ENCODE results near the gene MSGN1. TPM values are rescaled to one million over a fixed set of nuclear protein-coding genes. Genes with fewer than 3 reads are reported as not detected.
A peak's percentile ranks its signal among the peaks of the same experiment; 100 is the strongest.

MSGN1 gene
- total and polyA plus RNA-seq, 2 experiments from 2014 or later = not detected

DNA sequence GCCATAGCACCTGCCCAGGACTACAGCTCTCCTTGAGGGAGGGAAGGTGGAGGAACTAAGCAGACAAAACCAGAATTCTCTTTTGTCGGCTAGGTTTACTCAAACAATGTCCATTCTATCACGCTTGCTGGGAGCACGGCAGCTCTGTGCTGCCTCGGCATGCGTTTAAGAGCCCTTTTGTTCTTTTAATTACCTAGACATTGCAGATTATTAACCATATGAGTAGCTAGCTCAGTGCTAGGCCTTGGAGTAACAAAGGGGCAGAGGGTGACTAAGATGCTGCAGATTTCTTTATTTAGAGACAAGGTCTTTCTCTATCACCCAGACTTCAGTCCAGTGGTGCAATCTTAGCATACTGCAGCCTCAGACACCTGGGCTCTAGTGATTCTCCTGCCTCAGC lies 11.1 kb downstream of the MSGN1 start:
- H3K27ac ChIP-seq = no peak overlapping the region
- peaks cover 4% of the 10 kb centered on the region for H3K4me1 ChIP-seq (ENCODE audit: low read depth)
- TF ChIP-seq, protein P1, sequence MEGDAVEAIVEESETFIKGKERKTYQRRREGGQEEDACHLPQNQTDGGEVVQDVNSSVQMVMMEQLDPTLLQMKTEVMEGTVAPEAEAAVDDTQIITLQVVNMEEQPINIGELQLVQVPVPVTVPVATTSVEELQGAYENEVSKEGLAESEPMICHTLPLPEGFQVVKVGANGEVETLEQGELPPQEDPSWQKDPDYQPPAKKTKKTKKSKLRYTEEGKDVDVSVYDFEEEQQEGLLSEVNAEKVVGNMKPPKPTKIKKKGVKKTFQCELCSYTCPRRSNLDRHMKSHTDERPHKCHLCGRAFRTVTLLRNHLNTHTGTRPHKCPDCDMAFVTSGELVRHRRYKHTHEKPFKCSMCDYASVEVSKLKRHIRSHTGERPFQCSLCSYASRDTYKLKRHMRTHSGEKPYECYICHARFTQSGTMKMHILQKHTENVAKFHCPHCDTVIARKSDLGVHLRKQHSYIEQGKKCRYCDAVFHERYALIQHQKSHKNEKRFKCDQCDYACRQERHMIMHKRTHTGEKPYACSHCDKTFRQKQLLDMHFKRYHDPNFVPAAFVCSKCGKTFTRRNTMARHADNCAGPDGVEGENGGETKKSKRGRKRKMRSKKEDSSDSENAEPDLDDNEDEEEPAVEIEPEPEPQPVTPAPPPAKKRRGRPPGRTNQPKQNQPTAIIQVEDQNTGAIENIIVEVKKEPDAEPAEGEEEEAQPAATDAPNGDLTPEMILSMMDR (IDR thresholded peaks at IDR 0.05; ENCODE audit: low read depth, low read length) = no peak
- no peak for DNase-seq (ENCODE audit: low read depth in 1 of 2, low spot score in 1 of 2)
- no peaks in the 10 kb centered on the region for H3K36me3 ChIP-seq
- no peaks in the 10 kb centered on the region for H3K9me3 ChIP-seq (ENCODE audit: low read depth)
- peaks cover 19% of the 10 kb centered on the region for H3K27me3 ChIP-seq
- no peak overlapping the region for H3K4me3 ChIP-seq

DNA sequence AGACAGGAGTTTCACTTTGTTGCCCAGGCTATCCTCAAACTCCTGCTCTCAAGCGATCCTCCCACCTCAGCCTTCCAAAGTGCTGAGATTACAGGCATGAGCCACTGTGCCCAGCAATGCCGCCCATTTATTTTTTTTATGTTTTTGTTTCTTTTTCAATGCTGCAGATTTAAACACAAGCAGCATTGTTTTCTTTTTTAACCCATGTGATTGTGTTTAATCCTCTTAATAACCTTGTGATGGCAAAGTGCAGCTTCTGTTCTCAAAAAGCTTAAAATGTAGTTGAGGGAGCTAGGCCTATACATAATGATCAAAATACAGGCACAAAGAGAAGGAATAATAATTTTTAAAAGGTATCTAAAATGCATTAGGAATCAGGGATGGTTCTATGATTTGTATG lies 11.5 kb downstream of the MSGN1 start:
- Histone ChIP-seq H3K27me3 (peaks cover 19% of the 10 kb centered on the region), H3K27ac (no peak overlapping the region), H3K9me3 (ENCODE audit: low read depth) (no peaks in the 10 kb centered on the region), H3K4me3 (no peak overlapping the region), H3K36me3 (no peaks in the 10 kb centered on the region), H3K4me1 (ENCODE audit: low read depth) (no peaks in the 10 kb centered on the region)
- TF ChIP-seq, protein P1 (IDR thresholded peaks at IDR 0.05; ENCODE audit: low read depth, low read length) = no peak
- DNase-seq (ENCODE audit: low read depth in 1 of 2, low spot score in 1 of 2) = no peak

DNA sequence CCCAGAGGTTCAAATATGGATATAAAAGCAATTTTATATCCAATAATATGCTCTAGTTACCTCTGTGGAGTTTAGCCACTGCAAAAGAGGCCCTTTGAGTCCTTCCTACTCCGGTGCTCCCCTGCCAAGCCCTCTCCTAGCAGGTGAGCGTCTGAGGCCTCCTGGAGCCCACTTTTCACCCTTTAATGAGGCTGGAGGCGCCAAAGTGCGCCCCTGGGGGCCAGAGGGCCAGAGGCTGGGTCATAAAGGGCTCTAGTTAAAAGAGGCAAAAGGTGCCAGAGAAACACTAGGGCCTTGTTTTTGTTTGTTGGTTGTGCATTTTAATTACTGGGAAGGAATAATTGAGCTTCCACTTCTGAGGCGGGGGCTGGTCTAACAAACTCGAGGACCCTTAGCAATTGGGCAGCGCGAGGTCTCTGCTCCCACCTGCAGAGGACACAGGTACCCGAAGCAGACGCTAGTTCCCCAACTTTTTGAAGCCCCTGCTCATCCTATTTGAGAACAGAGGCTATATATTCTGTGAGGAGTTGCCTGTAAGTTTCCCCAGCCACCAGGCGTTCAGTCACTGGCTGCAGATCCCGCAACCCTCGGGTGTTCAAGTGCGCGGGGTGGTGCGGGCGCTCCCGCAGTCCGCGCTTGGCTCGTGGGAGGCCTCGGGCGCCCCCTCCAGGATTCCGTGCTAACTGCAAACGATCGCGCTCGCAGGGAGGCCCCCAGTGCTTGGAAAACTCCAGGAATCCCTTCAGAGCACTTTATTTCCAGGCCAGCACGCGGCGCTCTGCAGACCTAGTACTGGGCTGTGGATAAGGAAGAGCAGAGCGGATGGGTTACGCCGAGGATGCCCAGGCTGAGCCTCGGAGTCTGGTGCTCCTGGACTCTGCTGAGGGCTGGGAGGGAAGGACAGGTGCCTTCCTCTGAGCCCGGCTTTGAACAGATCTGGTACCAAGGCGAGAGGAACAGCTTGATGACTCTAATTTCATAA lies 14.1 kb downstream of the MSGN1 start:
- Histone ChIP-seq H3K4me3 (no peak overlapping the region), H3K4me1 (ENCODE audit: low read depth) (no peaks in the 10 kb centered on the region), H3K27ac (no peak overlapping the region), H3K36me3 (no peaks in the 10 kb centered on the region), H3K9me3 (ENCODE audit: low read depth) (no peaks in the 10 kb centered on the region), H3K27me3 (peaks cover 19% of the 10 kb centered on the region)
- TF ChIP-seq, protein P1 (IDR thresholded peaks at IDR 0.05; ENCODE audit: low read depth, low read length) = peak; percentile 99
- DNase-seq (ENCODE audit: low read depth in 1 of 2, low spot score in 1 of 2) = peak; percentile 87 to 91

DNA sequence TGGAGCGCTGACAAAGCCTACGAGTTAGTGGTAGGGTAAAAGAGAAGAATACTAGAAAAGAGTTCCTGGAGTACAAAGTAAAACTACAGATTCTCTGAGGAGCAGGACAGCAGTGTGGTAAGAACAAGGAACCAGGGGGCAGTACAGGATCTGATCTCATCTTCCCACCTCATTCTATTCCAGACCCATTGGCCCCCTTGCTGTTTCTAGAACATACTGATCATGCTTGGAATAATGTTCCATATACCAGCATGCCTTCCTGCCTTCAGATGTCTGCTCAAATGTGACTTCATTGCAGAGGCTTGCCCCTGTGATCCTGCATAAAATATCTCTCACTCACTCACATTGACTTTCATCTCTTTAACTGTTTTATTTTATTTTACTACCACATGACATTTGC lies 19.3 kb downstream of the MSGN1 start:
- Histone ChIP-seq H3K36me3 (no peaks in the 10 kb centered on the region), H3K4me1 (ENCODE audit: low read depth) (no peaks in the 10 kb centered on the region), H3K27me3 (peaks cover 4% of the 10 kb centered on the region), H3K4me3 (no peak overlapping the region), H3K9me3 (ENCODE audit: low read depth) (no peaks in the 10 kb centered on the region), H3K27ac (no peak overlapping the region)
- no peak for DNase-seq (ENCODE audit: low read depth in 1 of 2, low spot score in 1 of 2)
- TF ChIP-seq, protein P1 (IDR thresholded peaks at IDR 0.05; ENCODE audit: low read depth, low read length) = no peak

DNA sequence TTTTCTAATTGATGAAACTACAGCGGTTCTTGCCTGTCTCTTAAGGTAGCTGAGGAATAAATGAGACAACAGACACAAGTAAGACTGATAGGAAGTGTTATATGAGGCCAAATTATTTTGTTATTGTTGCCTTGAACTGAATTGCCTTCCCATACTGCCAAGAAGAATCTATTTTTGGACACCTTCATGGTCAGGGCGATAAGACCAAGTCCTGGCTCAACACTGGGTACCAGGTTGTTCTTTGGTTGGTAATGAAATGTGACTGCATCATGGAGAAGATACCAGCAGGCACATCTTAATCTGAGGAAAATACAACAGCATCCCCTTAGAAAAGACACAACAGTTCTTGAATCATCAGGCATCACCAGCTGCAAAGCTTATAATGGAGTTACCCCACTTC lies 23.7 kb downstream of the MSGN1 start:
- DNase-seq (ENCODE audit: low read depth in 1 of 2, low spot score in 1 of 2) = no peak
- no peak overlapping the region for H3K27ac ChIP-seq

More for the DNA sequence above, 23.7 kb downstream of the MSGN1 start:
- H3K4me3 ChIP-seq = no peak overlapping the region
- peaks cover 6% of the 10 kb centered on the region for H3K4me1 ChIP-seq (ENCODE audit: low read depth)
- TF ChIP-seq, protein P1 (IDR thresholded peaks at IDR 0.05; ENCODE audit: low read depth, low read length) = no peak
- no peaks in the 10 kb centered on the region for H3K27me3 ChIP-seq
- H3K36me3 ChIP-seq = no peaks in the 10 kb centered on the region
- no peaks in the 10 kb centered on the region for H3K9me3 ChIP-seq (ENCODE audit: low read depth)
